ENCODE data around the gene RTKN2.

Gene RTKN2

GRCh38 chr10:62153191-62153590 is 115.5 kb downstream of the RTKN2 start:
- Mint-ChIP-seq H3K9me3 (no peaks in the 10 kb centered on the region), H3K27ac (no peak overlapping the region), H3K36me3 (no peaks in the 10 kb centered on the region), H3K4me1 (no peaks in the 10 kb centered on the region), H3K4me3 (no peak overlapping the region)
- ATAC-seq (no peak), DNase-seq (ENCODE audit: low spot score in 2 of 2) (no peak)

GRCh38 chr10:62149621-62150020 is 119.0 kb downstream of the RTKN2 start:
- ATAC-seq = no peak
- Mint-ChIP-seq H3K4me1 (no peaks in the 10 kb centered on the region), H3K4me3 (no peak overlapping the region), H3K36me3 (no peaks in the 10 kb centered on the region), H3K27ac (no peak overlapping the region), H3K9me3 (no peaks in the 10 kb centered on the region)
- DNase-seq (ENCODE audit: low spot score in 2 of 2) = no peak

DNA sequence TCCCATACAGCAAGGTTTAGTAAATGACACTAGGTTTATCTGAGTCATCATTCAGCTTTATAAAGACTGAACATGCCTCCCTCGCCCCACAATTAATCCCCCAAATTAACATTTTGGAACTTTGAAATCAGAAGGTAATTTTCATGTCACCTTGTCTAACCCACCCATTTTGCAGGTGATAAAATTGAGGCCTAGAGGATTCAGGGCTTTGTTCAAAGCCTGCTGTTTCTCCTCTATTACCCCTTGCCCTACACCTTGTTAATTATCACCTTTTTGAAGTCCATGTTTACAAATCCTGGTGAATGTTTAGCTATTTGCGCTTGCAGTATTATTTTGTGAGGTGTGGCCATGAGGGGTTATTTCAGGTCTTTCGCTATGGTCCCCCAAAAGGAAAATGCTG is 120.5 kb downstream of the RTKN2 start:
- ATAC-seq (no peak), DNase-seq (ENCODE audit: low spot score in 2 of 2) (no peak)
- H3K27ac Mint-ChIP-seq = no peak overlapping the region
- H3K4me1 Mint-ChIP-seq = no peaks in the 10 kb centered on the region
- H3K36me3 Mint-ChIP-seq = no peaks in the 10 kb centered on the region
- no peak overlapping the region for H3K4me3 Mint-ChIP-seq
- H3K9me3 Mint-ChIP-seq = peaks cover 1% of the 10 kb centered on the region

DNA sequence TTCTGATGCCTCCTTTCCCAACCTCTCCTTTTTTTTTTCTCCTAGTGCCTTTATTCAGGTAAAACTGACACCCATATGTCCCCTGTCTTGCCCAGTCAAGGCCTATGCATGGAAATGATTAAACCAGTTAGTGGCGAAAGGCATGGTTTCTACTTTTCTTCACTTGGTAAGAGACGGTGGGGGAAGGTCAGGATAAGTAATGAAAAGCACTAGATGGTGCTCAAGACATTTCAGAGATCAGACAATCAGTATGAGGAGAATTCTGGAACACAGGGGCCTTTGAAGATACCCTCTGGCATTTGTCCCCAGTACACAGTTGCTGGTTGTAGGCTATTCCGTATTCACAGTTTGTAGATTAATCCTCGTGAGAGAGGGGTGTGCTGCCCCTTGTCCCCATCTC is 121.2 kb downstream of the RTKN2 start:
- Mint-ChIP-seq H3K4me1 (no peaks in the 10 kb centered on the region), H3K9me3 (peaks cover 3% of the 10 kb centered on the region), H3K36me3 (no peaks in the 10 kb centered on the region), H3K4me3 (no peak overlapping the region), H3K27ac (no peak overlapping the region)
- no peak for ATAC-seq
- DNase-seq (ENCODE audit: low spot score in 2 of 2) = no peak

DNA sequence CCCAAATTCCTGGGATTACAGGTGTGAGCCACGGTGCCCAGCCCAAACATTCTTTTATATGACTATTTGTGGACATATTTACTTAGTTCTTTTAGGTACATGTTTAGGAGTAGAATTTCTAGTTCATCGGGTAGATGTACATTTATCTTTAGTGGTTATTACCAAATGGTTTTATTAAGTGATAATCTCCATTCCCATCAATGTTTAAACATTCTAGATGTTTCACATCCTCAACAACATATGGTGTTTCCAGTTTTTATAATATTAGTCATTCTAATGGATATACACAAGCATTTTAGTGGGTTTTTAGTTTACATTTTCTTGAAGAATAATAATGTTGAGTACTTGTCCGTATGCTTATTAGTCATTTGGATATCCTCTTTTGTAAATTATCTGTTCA is 131.7 kb downstream of the RTKN2 start:
- no peak for DNase-seq (ENCODE audit: low spot score in 2 of 2)
- Mint-ChIP-seq H3K4me1 (peaks cover 5% of the 10 kb centered on the region), H3K36me3 (no peaks in the 10 kb centered on the region)

GRCh38 chr10:62133618-62134017 is 135.0 kb downstream of the RTKN2 start:
- Mint-ChIP-seq H3K27ac (no peak overlapping the region), H3K36me3 (no peaks in the 10 kb centered on the region), H3K4me1 (peaks cover 5% of the 10 kb centered on the region), H3K4me3 (no peak overlapping the region), H3K9me3 (peaks cover 5% of the 10 kb centered on the region)
- DNase-seq (ENCODE audit: low spot score in 2 of 2) (peak in 1 of 2 donors; percentile 52), ATAC-seq (peak; percentile 94)

More for the DNA sequence above, 131.7 kb downstream of the RTKN2 start:
- Mint-ChIP-seq H3K27ac (no peak overlapping the region), H3K9me3 (no peaks in the 10 kb centered on the region), H3K4me3 (no peak overlapping the region)
- no peak for ATAC-seq

Measured in stimulated activated effector memory CD8-positive, alpha-beta T cell treated with anti-CD3 and anti-CD28 coated beads, Interleukin-12 subunit alpha, Interleukin-12 subunit beta, amount 100 ng/mL, for 72 hours (primary cell).